Measurements from ENCODE around the gene ACOX1. TPM values are rescaled to one million over a fixed set of nuclear protein-coding genes. Genes with fewer than 3 reads are reported as not detected.
A peak's percentile ranks its signal among the peaks of the same experiment; 100 is the strongest.

Gene ACOX1
- total RNA-seq, 4 donors from 2014 or later, result 11.2 to 70.0 (median 42.0) TPM

- DNase-seq, result no peak
- TF ChIP-seq CTCF (IDR thresholded peaks at IDR 0.05) (no peak), POLR2A (IDR thresholded peaks at IDR 0.05) (no peak)
- H3K27ac ChIP-seq, result no peak overlapping the region
- H3K4me1 ChIP-seq, result no peaks in the 10 kb centered on the region
- H3K27me3 ChIP-seq, result no peaks in the 10 kb centered on the region
- intact Hi-C loops (cut with DNase I; ENCODE audit: low total_unique reads), result no loop called here
- H3K9me3 ChIP-seq, result no peaks in the 10 kb centered on the region
- no peak overlapping the region for H3K4me3 ChIP-seq
- H3K36me3 ChIP-seq, result no peaks in the 10 kb centered on the region
Measured at GRCh38 chr17:76018340-76018680, 39.3 kb upstream of the ACOX1 start.

GRCh38 chr17:76017481-76018339 lies 38.7 kb upstream of the ACOX1 start:
- H3K36me3 ChIP-seq, result no peaks in the 10 kb centered on the region
- H3K4me3 ChIP-seq, result no peak overlapping the region
- no peak for DNase-seq
- no peaks in the 10 kb centered on the region for H3K4me1 ChIP-seq
- intact Hi-C loops (cut with DNase I; ENCODE audit: low total_unique reads), result no loop called here
- no peaks in the 10 kb centered on the region for H3K9me3 ChIP-seq
- no peak overlapping the region for H3K27ac ChIP-seq
- TF ChIP-seq POLR2A (IDR thresholded peaks at IDR 0.05) (no peak), CTCF (IDR thresholded peaks at IDR 0.05) (no peak)
- H3K27me3 ChIP-seq, result no peaks in the 10 kb centered on the region

- no peak for TF ChIP-seq CTCF (IDR thresholded peaks at IDR 0.05)
- Histone ChIP-seq H3K9me3 (no peaks in the 10 kb centered on the region), H3K36me3 (no peaks in the 10 kb centered on the region), H3K27me3 (no peaks in the 10 kb centered on the region), H3K4me3 (no peak overlapping the region), H3K27ac (no peak overlapping the region), H3K4me1 (no peaks in the 10 kb centered on the region)
- no peak for DNase-seq
- intact Hi-C loops (cut with DNase I; ENCODE audit: low total_unique reads), result no loop called here
Measured at GRCh38 chr17:76014925-76015261, 35.9 kb upstream of the ACOX1 start.

- Histone ChIP-seq H3K36me3 (no peaks in the 10 kb centered on the region), H3K27ac (no peak overlapping the region), H3K27me3 (no peaks in the 10 kb centered on the region), H3K4me3 (no peak overlapping the region), H3K4me1 (no peaks in the 10 kb centered on the region), H3K9me3 (no peaks in the 10 kb centered on the region)
- DNase-seq, result peak; percentile 60 to 66
- intact Hi-C loops (cut with DNase I; ENCODE audit: low total_unique reads), result no loop called here
- TF ChIP-seq CTCF (IDR thresholded peaks at IDR 0.05) (peak; percentile 88 to 94 (median 93)), POLR2A (IDR thresholded peaks at IDR 0.05) (no peak)
Measured at GRCh38 chr17:76014100-76014924, 35.3 kb upstream of the ACOX1 start.

- intact Hi-C loops (cut with DNase I; ENCODE audit: low total_unique reads), result no loop called here
- H3K9me3 ChIP-seq, result no peaks in the 10 kb centered on the region
- TF ChIP-seq CTCF (IDR thresholded peaks at IDR 0.05) (no peak), POLR2A (IDR thresholded peaks at IDR 0.05) (no peak)
- no peak for DNase-seq
- H3K4me1 ChIP-seq, result no peaks in the 10 kb centered on the region
- no peaks in the 10 kb centered on the region for H3K27me3 ChIP-seq
- H3K27ac ChIP-seq, result no peak overlapping the region
- no peak overlapping the region for H3K4me3 ChIP-seq
- no peaks in the 10 kb centered on the region for H3K36me3 ChIP-seq
Measured at GRCh38 chr17:76013377-76013932, 34.5 kb upstream of the ACOX1 start.
